SKM-1 (cell line): ENCODE data around the gene STH.

ENCODE experiments used
- DNase-seq: peaks from one replicate; lab custom pipeline; 2025; ENCODE audit not compliant: unreplicated experiment; lab: John Stamatoyannopoulos, UW

STH gene

DNA sequence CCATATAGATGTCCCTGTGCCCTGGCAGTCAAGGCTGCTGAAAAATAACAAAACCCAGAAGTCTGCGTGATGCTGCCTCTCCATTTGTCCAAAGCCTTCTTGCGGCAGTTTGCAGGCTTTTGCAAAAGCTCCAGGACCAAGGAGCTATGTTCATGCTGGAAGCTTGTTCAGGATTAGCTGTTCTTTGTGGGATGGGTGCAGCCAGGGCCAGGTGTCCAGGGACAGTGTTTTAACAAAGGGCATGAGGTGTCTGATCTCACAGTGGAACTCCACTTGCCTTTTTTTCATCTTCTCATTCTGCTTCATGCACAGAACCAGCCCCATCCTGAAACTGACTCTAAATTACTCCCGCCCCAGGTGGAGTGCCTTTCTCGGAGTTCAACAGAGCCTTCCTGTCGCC, 31.7 kb upstream of the STH start:
- no peak for DNase-seq

DNA sequence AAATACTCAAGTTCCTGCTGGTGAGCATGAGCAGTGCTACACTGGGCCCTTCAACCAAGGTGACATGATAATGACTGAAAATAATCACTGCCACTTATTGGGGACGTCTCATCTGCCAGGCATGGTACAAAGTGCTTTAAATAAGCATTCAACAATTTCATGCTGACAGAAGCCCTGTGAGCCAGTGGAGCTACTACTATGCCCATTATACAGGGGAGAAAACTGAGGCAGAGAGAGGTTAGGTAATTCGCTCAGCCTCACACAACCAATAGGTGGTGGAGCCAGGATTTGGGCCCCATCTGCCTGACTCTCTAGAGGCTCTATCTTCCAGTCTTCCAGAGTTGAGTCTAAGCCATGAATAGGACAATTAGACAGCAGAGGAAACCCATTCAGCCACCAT, 30.3 kb upstream of the STH start:
- no peak for DNase-seq

DNA sequence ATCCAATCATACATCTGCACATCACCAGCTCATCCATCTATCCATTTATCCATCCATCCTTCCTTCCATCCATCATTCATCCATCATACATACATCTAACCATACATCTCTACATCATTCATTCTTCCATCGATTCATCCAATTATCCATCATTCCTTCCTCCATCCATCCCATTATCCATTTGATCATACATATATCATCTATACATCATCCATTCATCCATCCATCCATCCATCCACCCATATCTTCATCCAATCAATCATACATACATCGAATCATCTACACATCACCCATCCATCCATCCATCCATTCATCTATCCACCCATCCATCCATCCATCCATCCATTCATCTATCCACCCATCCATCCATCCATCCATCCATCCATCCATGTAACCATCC, 29.3 kb upstream of the STH start:
- DNase-seq = no peak

DNA sequence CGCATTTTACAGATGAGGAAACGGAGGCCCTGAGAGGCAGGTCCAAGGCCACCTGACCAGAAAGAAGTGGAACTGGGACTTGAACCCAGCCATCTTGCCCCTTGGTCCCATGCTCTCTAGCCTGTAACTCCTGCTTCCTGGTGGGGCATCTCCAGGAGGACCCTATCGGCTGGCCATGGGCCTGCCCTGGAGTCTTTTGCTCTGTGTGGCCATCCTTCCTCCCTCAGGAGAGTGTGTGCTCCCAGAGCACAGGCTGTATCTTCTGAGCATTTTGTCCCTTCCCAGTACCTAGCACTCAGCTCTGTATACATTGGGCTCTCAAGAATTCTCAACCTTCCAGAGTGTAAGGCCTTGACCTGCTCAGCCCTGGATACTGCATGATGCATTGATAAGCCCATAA, 28.4 kb upstream of the STH start:
- no peak for DNase-seq

DNA sequence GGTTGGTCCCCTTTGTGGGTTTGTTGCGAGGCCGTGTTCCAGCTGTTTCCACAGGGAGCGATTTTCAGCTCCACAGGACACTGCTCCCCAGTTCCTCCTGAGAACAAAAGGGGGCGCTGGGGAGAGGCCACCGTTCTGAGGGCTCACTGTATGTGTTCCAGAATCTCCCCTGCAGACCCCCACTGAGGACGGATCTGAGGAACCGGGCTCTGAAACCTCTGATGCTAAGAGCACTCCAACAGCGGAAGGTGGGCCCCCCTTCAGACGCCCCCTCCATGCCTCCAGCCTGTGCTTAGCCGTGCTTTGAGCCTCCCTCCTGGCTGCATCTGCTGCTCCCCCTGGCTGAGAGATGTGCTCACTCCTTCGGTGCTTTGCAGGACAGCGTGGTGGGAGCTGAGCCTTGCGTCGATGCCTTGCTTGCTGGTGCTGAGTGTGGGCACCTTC, 27.3 kb upstream of the STH start:
- DNase-seq = no peak

DNA sequence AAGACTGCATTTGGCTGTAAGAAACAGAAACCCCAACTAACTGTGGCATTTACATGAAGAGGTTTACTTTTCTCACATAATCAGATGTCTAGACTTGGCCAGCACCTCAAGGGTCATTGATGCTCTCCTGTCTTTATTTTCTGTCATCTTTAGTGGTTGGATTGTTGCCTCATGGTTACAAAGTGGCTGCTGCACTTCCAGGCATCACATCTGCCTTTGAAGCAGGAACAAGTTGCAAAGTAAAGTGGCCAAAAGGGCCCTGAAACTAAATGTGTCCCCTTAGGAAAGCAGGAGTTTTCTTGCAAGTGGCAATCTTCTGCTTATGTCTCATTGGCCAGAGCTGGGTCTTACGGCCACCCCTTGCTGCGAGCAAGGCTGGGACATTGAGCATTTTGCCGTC, 26.5 kb upstream of the STH start:
- DNase-seq = no peak

DNA sequence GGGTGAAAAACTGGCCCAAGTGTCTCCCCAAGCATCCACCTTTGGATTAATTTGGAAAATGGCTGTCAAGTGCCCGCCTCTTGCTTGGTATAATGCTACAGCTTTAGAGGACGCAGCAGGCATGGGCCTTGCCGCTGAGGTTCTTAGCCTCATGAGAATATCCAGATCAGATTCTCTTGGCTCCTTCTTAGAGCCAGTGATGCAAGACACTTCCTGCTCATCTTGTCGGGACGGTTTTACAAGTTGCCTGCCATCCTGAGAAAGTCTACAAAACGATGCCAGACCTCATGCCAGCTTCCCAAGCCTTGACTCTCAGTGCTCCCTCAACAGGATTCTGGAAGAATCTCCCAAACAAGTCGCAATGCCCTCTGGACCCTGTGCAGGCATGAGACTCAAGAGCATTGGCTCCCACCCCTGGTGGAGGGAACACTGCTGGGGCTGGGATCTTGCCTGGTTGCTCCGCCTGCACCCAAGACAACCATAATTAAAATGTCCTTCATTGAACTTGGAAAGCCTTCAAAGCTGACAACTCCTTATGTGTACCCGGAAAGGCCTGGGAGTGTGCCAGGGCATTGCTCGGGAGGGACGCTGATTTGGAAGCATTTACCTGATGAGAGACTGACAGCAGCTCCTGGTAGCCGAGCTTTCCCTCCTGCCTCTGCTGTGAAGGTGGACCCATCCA, 25.8 kb upstream of the STH start:
- no peak for DNase-seq

DNA sequence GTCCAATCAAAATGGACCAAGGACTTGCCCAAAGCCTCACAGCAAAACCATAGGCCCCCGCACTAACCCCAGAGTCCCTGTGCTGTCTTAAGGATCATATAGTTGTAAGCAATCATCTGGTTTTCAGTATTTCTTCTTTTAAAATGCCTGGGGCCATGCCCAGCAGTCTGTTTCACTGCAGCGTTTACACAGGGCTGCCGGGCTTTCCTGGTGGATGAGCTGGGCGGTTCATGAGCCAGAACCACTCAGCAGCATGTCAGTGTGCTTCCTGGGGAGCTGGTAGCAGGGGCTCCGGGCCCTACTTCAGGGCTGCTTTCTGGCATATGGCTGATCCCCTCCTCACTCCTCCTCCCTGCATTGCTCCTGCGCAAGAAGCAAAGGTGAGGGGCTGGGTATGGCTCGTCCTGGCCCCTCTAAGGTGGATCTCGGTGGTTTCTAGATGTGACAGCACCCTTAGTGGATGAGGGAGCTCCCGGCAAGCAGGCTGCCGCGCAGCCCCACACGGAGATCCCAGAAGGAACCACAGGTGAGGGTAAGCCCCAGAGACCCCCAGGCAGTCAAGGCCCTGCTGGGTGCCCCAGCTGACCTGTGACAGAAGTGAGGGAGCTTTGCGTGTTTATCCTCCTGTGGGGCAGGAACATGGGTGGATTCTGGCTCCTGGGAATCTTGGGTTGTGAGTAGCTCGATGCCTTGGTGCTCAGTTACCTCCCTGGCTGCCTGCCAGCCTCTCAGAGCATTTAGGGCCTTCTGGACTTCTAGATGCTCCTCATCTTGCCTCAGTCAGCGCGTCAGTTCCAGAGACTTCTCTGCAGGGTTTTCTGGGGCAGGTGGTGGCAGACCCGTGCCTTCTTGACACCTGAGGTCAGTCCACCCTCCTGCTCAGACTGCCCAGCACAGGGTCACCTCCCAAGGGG, 24.8 kb upstream of the STH start:
- DNase-seq = no peak

DNA sequence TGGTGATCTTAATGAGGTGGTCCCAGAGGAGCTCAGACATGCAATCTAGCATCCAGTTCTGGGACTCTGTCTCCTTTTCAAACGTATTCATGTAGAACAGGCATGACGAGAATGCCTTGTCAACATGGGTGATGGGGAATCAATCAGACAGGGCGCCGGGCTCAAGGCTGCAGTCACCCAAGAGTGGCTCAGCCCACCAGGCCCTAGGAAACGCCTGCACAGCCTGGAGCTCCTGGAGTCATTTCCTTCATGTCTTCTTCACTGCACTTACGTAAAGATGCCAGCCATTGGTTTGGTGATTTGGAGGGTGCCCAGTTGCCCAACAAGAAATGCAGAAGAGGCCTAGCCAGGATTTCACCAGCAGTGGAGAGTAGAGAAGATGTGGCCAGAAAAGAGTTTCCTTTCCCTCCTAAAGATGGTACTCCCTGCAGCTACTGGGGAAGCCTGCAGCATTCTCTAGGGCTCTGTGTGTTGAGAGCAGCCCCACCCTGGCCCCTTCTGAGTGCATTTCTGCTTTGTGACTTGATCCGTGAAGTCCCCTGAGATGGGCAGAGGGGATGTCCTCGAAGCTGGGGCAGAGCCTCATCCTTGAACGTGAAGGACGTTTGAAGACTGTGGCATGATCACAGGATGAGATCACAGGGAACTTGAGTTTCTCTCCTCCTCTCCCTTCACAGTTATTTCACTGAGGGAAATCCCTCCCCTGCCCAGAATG, 24.0 kb upstream of the STH start:
- no peak for DNase-seq

DNA sequence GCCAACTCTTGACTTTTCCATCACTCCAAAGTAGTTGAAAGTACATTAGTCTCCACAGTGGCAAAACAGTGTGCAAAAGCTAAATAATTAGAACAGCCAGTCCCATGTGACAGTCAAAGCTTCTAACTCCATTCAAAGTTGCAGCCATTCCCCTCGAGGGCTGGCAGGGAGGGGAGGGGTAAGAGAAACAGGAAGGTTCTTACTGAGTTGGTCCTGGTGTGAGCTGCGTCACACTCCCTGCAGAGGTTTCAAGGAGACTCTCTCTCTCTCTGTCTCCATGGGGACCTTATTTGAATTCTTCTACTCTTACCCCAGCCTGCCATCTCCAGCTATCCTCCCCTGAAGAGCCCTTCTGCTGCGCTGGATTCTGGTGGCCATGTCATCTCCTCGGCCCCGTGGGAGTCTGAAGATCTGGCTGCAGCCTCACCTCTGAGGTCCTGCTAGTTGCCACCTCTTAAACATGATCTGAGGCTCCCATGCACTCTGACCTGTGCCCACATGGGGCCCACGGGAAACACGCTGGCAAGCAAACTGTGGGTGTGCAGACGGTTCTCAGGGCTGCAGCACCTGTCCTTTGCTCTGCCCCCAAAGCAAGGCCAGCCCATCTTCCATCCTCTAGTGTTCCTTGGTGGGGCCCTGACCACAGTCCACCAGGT, 23.3 kb upstream of the STH start:
- DNase-seq = no peak

DNA sequence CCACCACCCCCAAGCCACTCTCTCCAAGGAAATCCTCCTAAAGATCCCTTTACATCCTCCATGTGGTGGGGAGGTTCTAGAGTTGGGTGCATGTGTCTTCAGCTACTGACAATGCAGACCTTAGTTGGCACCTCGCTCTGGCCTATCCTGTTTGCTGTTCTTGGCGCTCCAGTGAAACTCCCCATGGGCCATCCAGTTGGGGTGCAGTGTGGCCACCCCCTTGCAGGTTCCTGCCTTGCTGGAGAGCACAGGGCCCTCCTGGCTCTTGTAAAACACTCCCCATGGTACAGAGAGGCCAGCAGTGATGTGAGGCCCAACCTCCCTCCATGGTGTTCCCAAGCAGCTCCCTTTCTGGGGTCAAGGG, 22.7 kb upstream of the STH start:
- DNase-seq = no peak

DNA sequence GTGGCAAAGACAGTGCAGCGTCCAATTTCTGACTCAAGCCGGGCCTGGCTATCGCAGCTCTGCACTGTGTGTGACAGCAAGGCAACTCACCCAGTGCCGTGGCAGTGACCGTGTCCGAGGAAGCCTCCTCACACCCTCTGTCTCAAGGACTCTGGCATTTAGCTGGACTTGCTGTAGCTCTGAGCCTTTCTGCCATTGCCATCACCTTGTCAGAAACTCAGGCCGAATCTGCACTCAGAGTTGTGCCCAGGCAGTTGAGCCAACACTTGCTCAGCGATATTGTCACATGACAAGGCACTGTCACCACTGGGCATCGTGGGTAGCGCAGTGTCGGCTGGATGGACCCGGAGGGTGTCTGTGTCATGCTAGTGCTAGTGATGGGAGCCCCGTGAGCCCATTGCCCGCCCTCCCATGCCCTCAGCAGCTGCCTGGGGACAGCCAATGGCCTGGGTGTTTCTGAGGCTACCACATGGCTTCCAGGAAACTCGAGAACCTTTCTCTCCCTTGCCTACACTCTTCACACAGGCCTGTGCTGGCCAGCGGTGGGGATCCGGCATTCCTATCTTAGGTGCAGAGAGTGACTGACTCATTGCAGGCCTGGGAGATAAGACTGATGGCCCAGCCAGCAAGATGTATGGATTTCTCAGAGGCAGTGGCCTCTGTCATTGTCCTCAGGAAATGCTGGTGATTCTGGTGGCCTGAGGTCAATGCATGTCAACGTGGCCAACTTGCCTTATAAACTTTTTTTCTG, 22.1 kb upstream of the STH start:
- DNase-seq = no peak

DNA sequence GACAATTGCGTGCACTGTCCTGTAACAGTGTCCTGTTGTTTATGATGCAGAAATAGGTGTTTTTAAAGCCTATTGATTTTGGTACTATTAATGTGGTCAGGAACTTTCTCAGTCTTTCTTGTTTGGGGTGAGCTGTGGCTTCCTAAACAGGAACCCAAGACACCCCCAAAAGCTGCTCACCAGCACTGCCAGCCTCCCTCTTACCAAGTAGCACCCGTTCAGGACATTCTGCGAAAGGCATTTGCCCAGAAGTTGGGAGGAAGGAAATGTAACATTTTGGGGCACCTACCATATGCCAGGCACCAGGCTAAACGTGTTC, 21.6 kb upstream of the STH start:
- no peak for DNase-seq

DNA sequence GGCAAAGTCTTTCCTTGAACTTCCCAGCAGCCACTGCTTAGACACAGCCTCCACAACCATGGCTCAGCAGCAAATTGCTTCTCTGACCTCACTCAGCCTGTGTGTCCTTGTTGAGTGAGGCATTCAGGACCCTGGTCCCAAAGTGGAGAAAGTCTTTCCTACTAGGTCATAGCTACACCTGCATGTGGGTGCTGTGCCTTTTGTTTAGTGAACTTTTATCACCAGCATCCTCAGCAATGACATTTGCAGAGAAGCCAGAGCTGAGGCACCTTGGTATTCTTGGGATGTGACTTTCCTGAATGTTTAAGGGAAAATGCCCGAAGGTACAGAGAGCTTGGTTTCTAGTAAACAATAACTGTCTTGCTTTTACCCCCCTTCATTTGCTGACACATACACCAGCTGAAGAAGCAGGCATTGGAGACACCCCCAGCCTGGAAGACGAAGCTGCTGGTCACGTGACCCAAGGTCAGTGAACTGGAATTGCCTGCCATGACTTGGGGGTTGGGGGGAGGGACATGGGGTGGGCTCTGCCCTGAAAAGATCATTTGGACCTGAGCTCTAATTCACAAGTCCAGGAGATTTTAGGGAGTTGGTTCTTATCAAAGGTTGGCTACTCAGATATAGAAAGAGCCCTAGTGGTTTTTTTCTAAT, 20.9 kb upstream of the STH start:
- DNase-seq = no peak

DNA sequence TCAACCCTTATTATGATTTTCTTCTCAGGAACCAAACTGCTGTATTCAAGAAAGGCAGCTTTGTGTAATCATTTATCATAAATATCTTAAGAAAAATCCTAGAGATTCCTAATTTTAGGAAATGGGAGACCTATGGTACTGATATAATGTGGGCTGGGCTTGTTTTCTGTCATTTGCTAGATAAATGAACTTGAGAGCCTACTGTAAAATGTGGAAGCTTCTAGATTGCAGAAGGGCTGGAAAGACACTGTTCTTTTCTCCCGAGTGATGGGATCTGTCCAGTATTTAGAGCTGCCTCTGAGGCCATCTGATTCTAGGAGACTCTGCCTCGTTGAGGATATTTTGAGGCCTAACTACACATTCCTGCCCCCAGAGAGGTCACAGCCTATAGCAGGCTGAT, 19.9 kb upstream of the STH start:
- DNase-seq = no peak

DNA sequence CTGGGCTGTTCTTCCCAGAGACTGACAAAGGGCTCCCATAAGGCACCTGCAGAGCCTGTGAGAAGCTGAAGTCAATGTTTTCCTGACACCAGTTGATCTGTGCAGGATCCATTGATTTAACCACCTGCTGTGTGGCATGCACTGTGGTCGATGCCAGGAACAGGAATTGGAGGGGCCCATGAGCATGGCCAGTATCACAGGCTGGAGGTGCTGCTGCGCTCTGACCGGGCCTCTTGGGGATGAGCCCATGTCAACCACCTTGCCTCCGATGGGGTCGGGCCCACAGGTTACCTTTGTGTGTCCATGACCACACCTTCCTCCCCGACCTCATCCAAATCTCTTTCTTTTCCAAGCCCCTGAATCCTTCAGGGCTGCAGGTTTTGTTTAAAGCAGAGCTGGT, 18.2 kb upstream of the STH start:
- no peak for DNase-seq

DNA sequence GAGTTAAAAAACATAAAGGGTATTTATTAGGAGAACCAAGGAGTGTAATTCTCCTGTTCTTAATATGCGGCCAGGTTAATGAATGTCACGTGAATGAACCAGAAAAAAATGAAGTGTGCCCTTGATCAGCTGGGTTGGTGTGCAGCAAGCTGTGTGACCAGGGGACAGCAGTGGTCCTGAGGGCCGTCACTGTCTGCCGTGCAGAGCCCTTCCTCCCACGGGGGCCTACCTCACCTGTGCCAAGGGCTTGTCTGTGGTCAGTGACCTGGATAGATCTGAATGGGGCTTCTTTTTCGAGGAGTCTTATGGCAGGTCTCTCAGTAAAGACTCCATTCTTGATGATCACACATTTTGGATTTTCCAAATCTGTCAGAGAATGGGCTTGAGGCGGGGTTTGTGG, 17.7 kb upstream of the STH start:
- DNase-seq = no peak

DNA sequence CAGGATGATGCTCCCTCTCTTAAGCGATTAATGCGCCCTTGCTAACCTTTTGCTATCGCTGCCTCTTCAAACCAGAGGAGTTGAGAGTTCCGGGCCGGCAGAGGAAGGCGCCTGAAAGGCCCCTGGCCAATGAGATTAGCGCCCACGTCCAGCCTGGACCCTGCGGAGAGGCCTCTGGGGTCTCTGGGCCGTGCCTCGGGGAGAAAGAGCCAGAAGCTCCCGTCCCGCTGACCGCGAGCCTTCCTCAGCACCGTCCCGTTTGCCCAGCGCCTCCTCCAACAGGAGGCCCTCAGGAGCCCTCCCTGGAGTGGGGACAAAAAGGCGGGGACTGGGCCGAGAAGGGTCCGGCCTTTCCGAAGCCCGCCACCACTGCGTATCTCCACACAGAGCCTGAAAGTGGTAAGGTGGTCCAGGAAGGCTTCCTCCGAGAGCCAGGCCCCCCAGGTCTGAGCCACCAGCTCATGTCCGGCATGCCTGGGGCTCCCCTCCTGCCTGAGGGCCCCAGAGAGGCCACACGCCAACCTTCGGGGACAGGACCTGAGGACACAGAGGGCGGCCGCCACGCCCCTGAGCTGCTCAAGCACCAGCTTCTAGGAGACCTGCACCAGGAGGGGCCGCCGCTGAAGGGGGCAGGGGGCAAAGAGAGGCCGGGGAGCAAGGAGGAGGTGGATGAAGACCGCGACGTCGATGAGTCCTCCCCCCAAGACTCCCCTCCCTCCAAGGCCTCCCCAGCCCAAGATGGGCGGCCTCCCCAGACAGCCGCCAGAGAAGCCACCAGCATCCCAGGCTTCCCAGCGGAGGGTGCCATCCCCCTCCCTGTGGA, 16.0 kb upstream of the STH start:
- DNase-seq = no peak

DNA sequence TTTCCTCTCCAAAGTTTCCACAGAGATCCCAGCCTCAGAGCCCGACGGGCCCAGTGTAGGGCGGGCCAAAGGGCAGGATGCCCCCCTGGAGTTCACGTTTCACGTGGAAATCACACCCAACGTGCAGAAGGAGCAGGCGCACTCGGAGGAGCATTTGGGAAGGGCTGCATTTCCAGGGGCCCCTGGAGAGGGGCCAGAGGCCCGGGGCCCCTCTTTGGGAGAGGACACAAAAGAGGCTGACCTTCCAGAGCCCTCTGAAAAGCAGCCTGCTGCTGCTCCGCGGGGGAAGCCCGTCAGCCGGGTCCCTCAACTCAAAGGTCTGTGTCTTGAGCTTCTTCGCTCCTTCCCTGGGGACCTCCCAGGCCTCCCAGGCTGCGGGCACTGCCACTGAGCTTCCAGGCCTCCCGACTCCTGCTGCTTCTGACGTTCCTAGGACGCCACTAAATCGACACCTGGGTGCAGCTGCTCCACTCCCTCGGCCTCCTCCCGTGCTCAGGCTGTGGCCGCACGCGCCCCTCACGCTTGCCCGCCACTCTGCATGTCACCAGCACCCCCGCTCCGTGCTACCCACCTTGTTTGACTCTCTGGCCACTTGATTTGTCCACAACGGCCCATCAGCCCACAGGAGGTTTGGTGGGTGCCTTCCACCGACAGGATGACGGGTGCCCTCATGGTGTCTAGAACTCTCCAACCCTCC, 15.3 kb upstream of the STH start:
- DNase-seq = no peak
